Measurements from ENCODE around the gene ZGPAT. TPM values are rescaled to one million over a fixed set of nuclear protein-coding genes. Genes with fewer than 3 reads are reported as not detected.

ZGPAT gene
- total and polyA plus RNA-seq, 2 of the 13 experiments (the other 11 are each of a cell fraction or from before 2014, with no cell fraction given), result 23.0 to 41.9 TPM

GRCh38 chr20:63682384-63683139 lies 25.3 kb upstream of the ZGPAT start (continued):
- no peak for TF ChIP-seq AHDC1 (CRISPR knock-in tag; IDR thresholded peaks at IDR 0.05; ENCODE audit: borderline replicate concordance)
- TF ChIP-seq CREB1 (IDR thresholded peaks at IDR 0.05), result no peak
- TF ChIP-seq CREB1 (CRISPR knock-in tag; IDR thresholded peaks at IDR 0.05), result no peak
- no peak for TF ChIP-seq ZBTB44 (CRISPR knock-in tag; IDR thresholded peaks at IDR 0.05)
- 0 out of 2 replicates have a peak, but pooled peaks have one; percentile 29 for TF ChIP-seq IRF9 (CRISPR knock-in tag; IDR thresholded peaks at IDR 0.05; ENCODE audit: borderline replicate concordance)
- TF ChIP-seq GTF3A (CRISPR knock-in tag; conservative IDR thresholded peaks at IDR 0.05), result no peak
- no peak for TF ChIP-seq ARNT (IDR thresholded peaks at IDR 0.05)
- TF ChIP-seq ZNF740 (CRISPR knock-in tag; IDR thresholded peaks at IDR 0.05), result no peak
- TF ChIP-seq POGZ (CRISPR knock-in tag; IDR thresholded peaks at IDR 0.05), result no peak
- TF ChIP-seq AGO2 (optimal IDR thresholded peaks at IDR 0.05; ENCODE audit: low read depth, low read length), result peak; percentile 77
- TF ChIP-seq SMARCE1 (IDR thresholded peaks at IDR 0.05; ENCODE audit: borderline replicate concordance), result no peak
- no peak for TF ChIP-seq ZFP1 (CRISPR knock-in tag; IDR thresholded peaks at IDR 0.05)
- TF ChIP-seq FOXK2 (IDR thresholded peaks at IDR 0.05), result no peak
- peak in 1 of 2 experiments; percentile 34; a peak in 1 of 4 replicates for TF ChIP-seq POLR2A (IDR thresholded peaks at IDR 0.05; ENCODE audit: insufficient read depth in 1 of 2, low read depth in 2 of 2, low read length in 2 of 2)
- no peak for TF ChIP-seq CSRNP2 (CRISPR knock-in tag; conservative IDR thresholded peaks at IDR 0.05; ENCODE audit: low read depth)
- TF ChIP-seq ZFP91 (CRISPR knock-in tag; IDR thresholded peaks at IDR 0.05; ENCODE audit: borderline replicate concordance), result peak; percentile 18; the same call in 1 of the 2 replicates
- no peak for TF ChIP-seq ZNF777 (CRISPR knock-in tag; IDR thresholded peaks at IDR 0.05)
